SK-N-SH treated with all-trans-retinoic acid at 6 μM for 48 hours (cell line): ENCODE results near the gene VTI1A.

Source experiments
- CSDC2 ChIP-seq: fragments of 250-450 bp; sonication (Bioruptor Pico); IDR thresholded peaks from 2 replicates; pipeline ENCODE4 v1.5.0; 2020; ENCODE audit warnings: mild to moderate bottlenecking, moderate library complexity
- ZFP3 ChIP-seq: fragments of 250-450 bp; sonication (Bioruptor Pico); IDR thresholded peaks from 2 replicates; pipeline ENCODE4 v1.5.0; 2020; ENCODE audit warnings: mild to moderate bottlenecking, moderate library complexity
- TF ChIP-seq, protein P1 (sequence below): fragments of 250-450 bp; sonication (Bioruptor Pico); IDR thresholded peaks from 2 replicates; pipeline ENCODE4 v1.5.1; 2020; ENCODE audit warnings: low read depth, mild to moderate bottlenecking, moderate library complexity

DNA sequence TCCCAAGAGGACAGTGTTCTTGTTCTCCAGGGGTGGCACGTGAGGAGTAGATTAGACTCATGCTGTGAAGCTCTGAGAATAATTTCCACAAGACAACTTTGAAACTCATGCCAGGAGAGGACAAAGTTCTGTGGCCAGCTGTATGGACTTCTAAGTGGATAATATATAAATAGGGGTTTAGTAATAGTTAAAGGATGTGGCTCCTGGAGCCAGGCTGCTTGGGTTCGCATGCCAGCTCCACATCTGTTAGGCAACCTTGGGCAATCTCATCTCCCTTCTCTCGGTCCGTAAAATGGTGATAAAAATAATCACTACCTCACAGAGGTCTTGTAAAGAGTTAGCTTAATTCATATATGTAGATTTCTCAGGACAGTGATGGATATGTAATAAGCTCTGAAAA lies 37.3 kb upstream of the VTI1A start:
- TF ChIP-seq CSDC2 (CRISPR knock-in tag) (no peak), ZFP3 (CRISPR knock-in tag) (no peak)
- TF ChIP-seq, protein P1, sequence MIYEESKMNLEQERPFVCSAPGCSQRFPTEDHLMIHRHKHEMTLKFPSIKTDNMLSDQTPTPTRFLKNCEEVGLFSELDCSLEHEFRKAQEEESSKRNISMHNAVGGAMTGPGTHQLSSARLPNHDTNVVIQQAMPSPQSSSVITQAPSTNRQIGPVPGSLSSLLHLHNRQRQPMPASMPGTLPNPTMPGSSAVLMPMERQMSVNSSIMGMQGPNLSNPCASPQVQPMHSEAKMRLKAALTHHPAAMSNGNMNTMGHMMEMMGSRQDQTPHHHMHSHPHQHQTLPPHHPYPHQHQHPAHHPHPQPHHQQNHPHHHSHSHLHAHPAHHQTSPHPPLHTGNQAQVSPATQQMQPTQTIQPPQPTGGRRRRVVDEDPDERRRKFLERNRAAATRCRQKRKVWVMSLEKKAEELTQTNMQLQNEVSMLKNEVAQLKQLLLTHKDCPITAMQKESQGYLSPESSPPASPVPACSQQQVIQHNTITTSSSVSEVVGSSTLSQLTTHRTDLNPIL (CRISPR knock-in tag), result no peak
